Prostate gland (tissue), 2 donors: ENCODE data around the gene ADGRG6. TPM values are rescaled to one million over a fixed set of nuclear protein-coding genes. Genes with fewer than 3 reads are reported as not detected.

Source experiments
- DNase-seq: peaks from one replicate; pipeline ENCODE4 v3.0.0-alpha.2; 2019; ENCODE audit warnings: low spot score
- H3K27ac ChIP-seq, 2 donors: fragments of 200-600 bp; sonication (generic); 2 replicates each; pipeline ENCODE4 v1.5.1; 2017 to 2019
- H3K27me3 ChIP-seq: fragments of 200-600 bp; sonication (generic); replicated peaks from 2 replicates; pipeline ENCODE4 v1.5.1; 2019; ENCODE audit not compliant: insufficient read depth
- H3K36me3 ChIP-seq, 2 donors: fragments of 200-600 bp; sonication (generic); 1 replicate in 1 of 2; 2 replicates in 1 of 2; pipeline versions ENCODE4 v1.5.1 to v1.8.1; 2017 to 2019
- H3K4me1 ChIP-seq: fragments of 200-600 bp; sonication (generic); replicated peaks from 2 replicates; pipeline ENCODE4 v1.5.1; 2019
- H3K4me3 ChIP-seq, 2 donors: fragments of 200-600 bp; sonication (generic); 2 replicates each; pipeline ENCODE4 v1.5.1; 2017 to 2019
- H3K9me3 ChIP-seq: fragments of 200-600 bp; sonication (generic); 2 replicates; pipeline ENCODE4 v1.5.1; 2017
- CTCF ChIP-seq, 4 experiments: fragments of 200-600 bp in 2 of 4; fragments of 450-650 bp in 2 of 4; sonication (generic) in 2 of 4; IDR thresholded peaks; 1 replicate in 3 of 4; 2 replicates in 1 of 4; pipeline ENCODE4 v1.5.1; 2016 to 2019; ENCODE audit warnings: antibody characterized with exemption in 4 of 4, mild to moderate bottlenecking in 2 of 4, moderate library complexity in 2 of 4
- POLR2A ChIP-seq: fragments of 450-650 bp; IDR thresholded peaks from one replicate; pipeline ENCODE4 v1.6.1; 2016; ENCODE audit warnings: antibody characterized with exemption, mild to moderate bottlenecking
- POLR2AphosphoS5 ChIP-seq: sonication (generic); formaldehyde crosslinking; IDR thresholded peaks from one replicate; pipeline ENCODE4 v1.6.1; 2017; ENCODE audit warnings: antibody characterized with exemption
- whole genome bisulfite sequencing: methylation state at CpG from one replicate; pipeline ENCODE4 v1.1.5; 2018; 5-methylcytosine and 5-hydroxymethylcytosine counted together
- intact Hi-C: fragments of 100-400 bp; cut with DNase I; formaldehyde crosslinking; loops from one replicate; pipeline ENCODE4 v1.14.2; 2022
- total RNA-seq, 2 donors: library from RNA; depleted of rRNA; stranded (reverse); fragments of >200 nt; gene quantifications; one replicate each; pipeline ENCODE4 v1.1.0, GENCODE V29; 2016

ADGRG6 gene
- total RNA-seq, 2 donors from 2014 or later: 13.5 to 18.0 TPM

GRCh38 chr6:142294679-142295078 is 7.1 kb upstream of the ADGRG6 start:
- no peak for TF ChIP-seq POLR2AphosphoS5
- no peak for TF ChIP-seq POLR2A
- TF ChIP-seq CTCF (IDR thresholded peaks at IDR 0.05): no peak
- no peaks in the 10 kb centered on the region for H3K27me3 ChIP-seq

GRCh38 chr6:142296975-142297604 is 4.7 kb upstream of the ADGRG6 start:
- H3K36me3 ChIP-seq: no peaks in the 10 kb centered on the region
- H3K27me3 ChIP-seq: no peaks in the 10 kb centered on the region
- no peak overlapping the region for H3K27ac ChIP-seq
- 91% methylated on average over 2 of the region's 2 CpGs for WGBS
- DNase-seq: no peak
- TF ChIP-seq CTCF (IDR thresholded peaks at IDR 0.05) (no peak), POLR2AphosphoS5 (no peak), POLR2A (no peak)
- no peaks in the 10 kb centered on the region for H3K9me3 ChIP-seq
- intact Hi-C loops: no loop called here
- H3K4me3 ChIP-seq: no peak overlapping the region
- no peaks in the 10 kb centered on the region for H3K4me1 ChIP-seq

More at GRCh38 chr6:142294679-142295078, 7.1 kb upstream of the ADGRG6 start:
- Histone ChIP-seq H3K27ac (no peak overlapping the region), H3K36me3 (no peaks in the 10 kb centered on the region), H3K4me1 (no peaks in the 10 kb centered on the region), H3K9me3 (no peaks in the 10 kb centered on the region), H3K4me3 (no peak overlapping the region)
- 88% methylated on average over 1 of the region's 1 CpG for WGBS
- no peak for DNase-seq
- intact Hi-C loops: no loop called here

GRCh38 chr6:142297605-142297995 is 4.2 kb upstream of the ADGRG6 start:
- WGBS: 89% methylated on average over 3 of the region's 3 CpGs
- no peak overlapping the region for H3K4me3 ChIP-seq
- no peaks in the 10 kb centered on the region for H3K4me1 ChIP-seq
- no peaks in the 10 kb centered on the region for H3K9me3 ChIP-seq
- no peaks in the 10 kb centered on the region for H3K27me3 ChIP-seq
- TF ChIP-seq POLR2AphosphoS5: no peak
- no peak for TF ChIP-seq CTCF (IDR thresholded peaks at IDR 0.05)
- no peak for TF ChIP-seq POLR2A
- no peak for DNase-seq
- intact Hi-C loops: no loop called here
- no peak overlapping the region for H3K27ac ChIP-seq
- no peaks in the 10 kb centered on the region for H3K36me3 ChIP-seq

- Histone ChIP-seq H3K36me3 (no peaks in the 10 kb centered on the region), H3K4me3 (no peak overlapping the region), H3K27ac (no peak overlapping the region), H3K4me1 (no peaks in the 10 kb centered on the region), H3K9me3 (no peaks in the 10 kb centered on the region), H3K27me3 (no peaks in the 10 kb centered on the region)
- TF ChIP-seq POLR2AphosphoS5 (no peak), CTCF (IDR thresholded peaks at IDR 0.05) (no peak), POLR2A (no peak)
- intact Hi-C loops: no loop called here
- WGBS: 64% methylated on average over 3 of the region's 3 CpGs
- no peak for DNase-seq
Observed at GRCh38 chr6:142297996-142298753, 3.6 kb upstream of the ADGRG6 start.

GRCh38 chr6:142300302-142300701 is 1.5 kb upstream of the ADGRG6 start:
- intact Hi-C loops: no loop called here
- H3K4me1 ChIP-seq: no peaks in the 10 kb centered on the region

More at GRCh38 chr6:142300302-142300701, 1.5 kb upstream of the ADGRG6 start:
- WGBS: 96% methylated on average over 3 of the region's 3 CpGs
- Histone ChIP-seq H3K27ac (no peak overlapping the region), H3K9me3 (no peaks in the 10 kb centered on the region), H3K4me3 (no peak overlapping the region), H3K36me3 (no peaks in the 10 kb centered on the region), H3K27me3 (no peaks in the 10 kb centered on the region)
- no peak for DNase-seq
- TF ChIP-seq CTCF (IDR thresholded peaks at IDR 0.05) (no peak), POLR2AphosphoS5 (no peak), POLR2A (no peak)
